Neutrophil (primary cell): ENCODE results near the gene MAP1LC3B.

Source experiments
- H3K27ac ChIP-seq: fragments of 200-600 bp; sonication (generic); 2 replicates; pipeline ENCODE4 v1.5.1; 2016; ENCODE audit warnings: mild to moderate bottlenecking, moderate library complexity
- H3K27me3 ChIP-seq: fragments of 200-600 bp; sonication (generic); 2 replicates; pipeline ENCODE4 v1.6.0; 2016; ENCODE audit warnings: mild to moderate bottlenecking
- H3K36me3 ChIP-seq: fragments of 200-600 bp; sonication (generic); 2 replicates; pipeline ENCODE4 v1.5.1; 2017
- H3K4me1 ChIP-seq, 2 experiments: fragments of 200-600 bp in 1 of 2; sonication (generic) in 1 of 2; 1 replicate in 1 of 2; 2 replicates in 1 of 2; pipeline versions ENCODE4 v1.5.1 to v1.6.1; 2013 to 2016; ENCODE audit warnings: low read depth in 1 of 2, low read length in 1 of 2, mild to moderate bottlenecking in 1 of 2, moderate library complexity in 1 of 2; ENCODE audit not compliant: control insufficient read depth in 1 of 2, insufficient read depth in 1 of 2
- H3K4me3 ChIP-seq, 2 experiments: fragments of 200-600 bp in 1 of 2; sonication (generic) in 1 of 2; 1 replicate in 1 of 2; 2 replicates in 1 of 2; pipeline ENCODE4 v1.5.1; 2013 to 2016; ENCODE audit warnings: low read depth in 1 of 2, low read length in 1 of 2, mild to moderate bottlenecking in 1 of 2, moderate library complexity in 1 of 2
- H3K9me3 ChIP-seq: fragments of 200-600 bp; sonication (generic); 2 replicates; pipeline ENCODE4 v1.5.1; 2016
- TF ChIP-seq, protein P1 (sequence below): fragments of 200-600 bp; sonication (generic); IDR thresholded peaks from 2 replicates; pipeline ENCODE4 v1.5.1; 2016; ENCODE audit warnings: antibody characterized with exemption

The MAP1LC3B gene

DNA sequence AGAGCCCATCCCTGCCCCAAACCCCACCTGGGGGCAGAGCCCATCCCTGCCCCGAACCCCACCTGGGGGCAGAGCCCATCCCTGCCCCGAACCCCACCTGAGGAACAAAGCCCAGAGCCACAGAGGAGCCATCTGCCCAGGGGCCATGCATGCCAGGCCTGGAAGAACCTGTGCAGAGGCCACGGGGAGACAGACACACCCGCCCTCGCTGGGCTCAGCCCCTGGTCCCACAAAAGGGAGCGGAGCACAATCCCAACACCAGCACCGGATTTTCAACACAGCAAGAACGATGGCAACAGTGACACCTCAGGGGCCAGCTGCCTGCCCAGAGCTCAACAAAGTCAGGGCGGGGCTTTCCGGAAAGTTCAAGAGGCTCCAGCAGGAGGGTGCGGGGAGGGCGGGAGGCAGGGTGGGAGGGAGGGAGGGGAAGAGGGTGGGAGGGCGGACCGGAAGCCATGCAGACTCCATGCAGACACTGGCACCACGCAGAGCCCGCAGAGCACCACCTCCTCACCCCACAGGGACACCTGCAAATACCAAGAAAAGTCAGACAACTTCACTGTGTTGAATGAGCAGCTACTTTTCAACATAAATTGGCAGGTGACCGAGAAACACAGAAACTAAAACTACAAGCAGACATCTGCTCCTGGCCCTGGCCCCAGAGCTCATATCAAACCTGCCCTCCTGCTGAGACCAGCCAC, 47.1 kb upstream of the MAP1LC3B start:
- no peak overlapping the region for H3K27ac ChIP-seq
- peaks cover 8% of the 10 kb centered on the region for H3K36me3 ChIP-seq
- TF ChIP-seq, protein P1, sequence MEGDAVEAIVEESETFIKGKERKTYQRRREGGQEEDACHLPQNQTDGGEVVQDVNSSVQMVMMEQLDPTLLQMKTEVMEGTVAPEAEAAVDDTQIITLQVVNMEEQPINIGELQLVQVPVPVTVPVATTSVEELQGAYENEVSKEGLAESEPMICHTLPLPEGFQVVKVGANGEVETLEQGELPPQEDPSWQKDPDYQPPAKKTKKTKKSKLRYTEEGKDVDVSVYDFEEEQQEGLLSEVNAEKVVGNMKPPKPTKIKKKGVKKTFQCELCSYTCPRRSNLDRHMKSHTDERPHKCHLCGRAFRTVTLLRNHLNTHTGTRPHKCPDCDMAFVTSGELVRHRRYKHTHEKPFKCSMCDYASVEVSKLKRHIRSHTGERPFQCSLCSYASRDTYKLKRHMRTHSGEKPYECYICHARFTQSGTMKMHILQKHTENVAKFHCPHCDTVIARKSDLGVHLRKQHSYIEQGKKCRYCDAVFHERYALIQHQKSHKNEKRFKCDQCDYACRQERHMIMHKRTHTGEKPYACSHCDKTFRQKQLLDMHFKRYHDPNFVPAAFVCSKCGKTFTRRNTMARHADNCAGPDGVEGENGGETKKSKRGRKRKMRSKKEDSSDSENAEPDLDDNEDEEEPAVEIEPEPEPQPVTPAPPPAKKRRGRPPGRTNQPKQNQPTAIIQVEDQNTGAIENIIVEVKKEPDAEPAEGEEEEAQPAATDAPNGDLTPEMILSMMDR: no peak
- H3K4me1 ChIP-seq: no peaks in the 10 kb centered on the region
- no peaks in the 10 kb centered on the region for H3K27me3 ChIP-seq
- no peak overlapping the region for H3K4me3 ChIP-seq
- no peaks in the 10 kb centered on the region for H3K9me3 ChIP-seq

DNA sequence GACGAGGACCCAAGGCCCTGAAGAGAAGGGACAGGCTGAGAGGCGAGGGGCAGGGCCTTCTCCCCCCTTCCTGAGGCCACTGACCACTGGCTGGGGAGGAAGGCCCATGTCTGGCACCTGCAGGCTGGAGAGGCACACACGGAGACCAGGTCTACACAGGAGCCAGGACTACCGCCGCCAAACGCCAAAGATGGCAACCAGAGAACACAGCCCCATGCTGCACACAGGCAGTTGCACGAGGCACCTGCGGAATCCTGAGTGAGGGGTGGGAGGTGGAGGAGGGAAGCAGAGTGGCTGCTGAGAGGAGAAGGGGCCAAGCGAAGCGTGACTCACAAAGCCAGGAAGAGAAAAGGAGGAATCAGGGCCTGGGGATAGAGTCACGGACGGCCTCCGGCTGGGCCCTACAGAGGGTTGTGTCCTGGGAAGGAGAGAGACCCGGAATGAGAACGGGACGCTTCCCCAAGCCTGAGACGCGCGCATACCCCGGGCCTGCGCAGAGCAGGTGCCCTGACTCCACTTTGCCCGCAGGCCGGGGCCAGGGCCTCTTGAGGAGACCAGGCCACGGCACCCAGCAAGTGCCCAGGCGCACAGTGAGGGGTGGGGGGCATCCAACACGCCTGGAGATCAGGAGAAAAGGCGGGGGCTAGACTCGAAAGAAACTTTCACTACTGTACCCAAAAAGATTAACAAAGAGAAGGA, 46.3 kb upstream of the MAP1LC3B start:
- Histone ChIP-seq H3K4me1 (no peaks in the 10 kb centered on the region), H3K9me3 (no peaks in the 10 kb centered on the region), H3K4me3 (no peak overlapping the region), H3K27ac (no peak overlapping the region), H3K27me3 (no peaks in the 10 kb centered on the region), H3K36me3 (peaks cover 8% of the 10 kb centered on the region)
- TF ChIP-seq, protein P1: no peak

DNA sequence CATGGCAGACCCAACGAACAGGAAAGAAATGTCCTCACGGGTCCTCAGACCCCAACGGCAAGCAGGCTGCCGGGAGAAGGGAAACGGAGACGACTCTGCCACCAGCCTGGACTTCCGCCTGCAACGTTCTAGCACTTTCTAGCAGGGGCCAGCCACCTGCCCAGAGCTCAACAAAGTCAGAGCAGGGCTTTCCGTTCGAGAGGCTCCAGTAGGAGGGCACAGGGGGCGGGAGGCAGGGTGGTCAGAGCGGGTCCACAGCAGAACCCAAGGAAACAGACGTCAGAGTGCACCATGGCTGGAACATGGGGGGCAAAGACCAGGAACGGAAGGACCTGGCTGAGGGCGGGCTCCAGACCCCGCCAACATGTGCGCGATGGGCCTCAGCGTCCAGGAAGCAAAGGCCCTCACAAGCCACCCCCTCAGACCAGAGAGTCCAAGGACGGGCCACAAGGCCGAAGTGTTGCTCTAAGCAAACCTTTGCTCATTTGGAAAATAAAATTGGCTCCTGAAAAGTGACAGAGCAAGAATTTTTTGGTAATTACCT, 45.5 kb upstream of the MAP1LC3B start:
- Histone ChIP-seq H3K27ac (no peak overlapping the region), H3K4me1 (no peaks in the 10 kb centered on the region), H3K27me3 (no peaks in the 10 kb centered on the region), H3K9me3 (no peaks in the 10 kb centered on the region), H3K36me3 (peaks cover 8% of the 10 kb centered on the region), H3K4me3 (no peak overlapping the region)
- TF ChIP-seq, protein P1: no peak

DNA sequence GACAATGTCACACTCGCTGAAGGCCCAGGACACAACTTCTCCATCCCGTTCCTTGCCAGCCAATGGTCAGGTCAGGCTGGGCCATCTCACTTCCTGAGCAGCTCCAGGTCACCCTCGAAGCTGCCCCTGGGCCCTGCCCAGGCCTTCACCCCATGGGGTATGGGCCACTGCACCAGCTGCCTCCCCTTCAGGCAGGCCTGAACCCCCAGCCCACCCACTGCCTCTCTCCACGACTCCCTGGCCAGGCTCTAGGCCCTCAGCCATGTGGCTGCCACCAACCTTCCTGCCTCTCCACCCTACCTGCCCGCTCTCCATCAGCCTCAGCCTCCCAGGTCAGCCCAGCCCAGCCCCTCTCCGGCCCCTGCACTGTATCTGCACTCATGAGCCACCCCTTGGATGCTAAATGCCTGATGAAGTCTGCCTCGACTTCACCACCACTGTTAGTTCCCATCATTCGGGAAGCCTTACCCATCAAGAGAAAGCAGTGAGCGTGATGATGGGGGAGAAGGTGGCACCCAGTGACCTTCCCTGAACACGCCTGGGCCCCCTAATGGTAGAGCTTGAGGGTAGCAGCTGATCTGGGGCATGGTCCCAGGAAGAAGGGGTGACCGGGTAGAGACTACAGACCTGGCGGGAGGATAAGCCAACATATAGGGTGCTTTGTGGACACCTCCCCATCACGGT, 44.1 kb upstream of the MAP1LC3B start:
- Histone ChIP-seq H3K4me3 (no peak overlapping the region), H3K36me3 (peaks cover under 1% of the 10 kb centered on the region)

DNA sequence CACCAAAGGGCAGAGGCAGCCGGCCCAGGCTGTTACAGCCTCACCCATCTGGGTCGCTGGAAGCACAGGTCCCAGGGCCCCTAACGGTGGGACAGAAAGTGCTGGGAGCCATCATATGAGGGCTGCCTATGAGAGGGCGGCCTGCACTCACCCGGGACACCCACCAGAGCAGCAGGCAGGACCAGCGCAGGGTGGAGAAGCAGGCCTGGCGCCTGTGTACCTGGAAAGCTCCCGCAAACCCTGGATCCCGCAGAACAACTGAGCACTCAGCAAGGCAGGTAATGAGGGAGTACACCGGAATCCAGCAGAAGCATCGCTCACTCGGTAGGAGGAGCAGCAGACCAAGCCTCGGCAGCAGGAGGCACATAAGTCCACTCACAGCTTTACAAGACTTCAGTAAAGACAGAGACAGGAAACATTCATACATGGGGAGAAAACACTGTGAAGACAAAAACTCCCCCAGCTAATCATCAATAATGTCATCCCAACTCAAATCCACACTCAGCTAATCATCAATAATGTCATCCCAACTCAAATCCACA, 43.4 kb upstream of the MAP1LC3B start:
- H3K27me3 ChIP-seq: no peaks in the 10 kb centered on the region
- H3K9me3 ChIP-seq: no peaks in the 10 kb centered on the region
- no peak overlapping the region for H3K4me3 ChIP-seq
- H3K4me1 ChIP-seq: no peaks in the 10 kb centered on the region
- H3K36me3 ChIP-seq: no peaks in the 10 kb centered on the region
- TF ChIP-seq, protein P1: no peak
- H3K27ac ChIP-seq: no peak overlapping the region

More for the DNA sequence above, 44.1 kb upstream of the MAP1LC3B start:
- no peaks in the 10 kb centered on the region for H3K9me3 ChIP-seq
- TF ChIP-seq, protein P1: no peak
- H3K27ac ChIP-seq: no peak overlapping the region
- H3K27me3 ChIP-seq: no peaks in the 10 kb centered on the region
- no peaks in the 10 kb centered on the region for H3K4me1 ChIP-seq
